Stimulated activated CD4-positive, alpha-beta T cell treated with anti-CD3 and anti-CD28 coated beads, Interleukin-2, amount 100 ng/mL, for 24 hours (primary cell): ENCODE data around the gene PTCHD1.

Experiments used
- DNase-seq, 2 donors: peaks; one replicate each; pipeline ENCODE4 v3.0.0-alpha.2; 2020

The PTCHD1 gene

DNA sequence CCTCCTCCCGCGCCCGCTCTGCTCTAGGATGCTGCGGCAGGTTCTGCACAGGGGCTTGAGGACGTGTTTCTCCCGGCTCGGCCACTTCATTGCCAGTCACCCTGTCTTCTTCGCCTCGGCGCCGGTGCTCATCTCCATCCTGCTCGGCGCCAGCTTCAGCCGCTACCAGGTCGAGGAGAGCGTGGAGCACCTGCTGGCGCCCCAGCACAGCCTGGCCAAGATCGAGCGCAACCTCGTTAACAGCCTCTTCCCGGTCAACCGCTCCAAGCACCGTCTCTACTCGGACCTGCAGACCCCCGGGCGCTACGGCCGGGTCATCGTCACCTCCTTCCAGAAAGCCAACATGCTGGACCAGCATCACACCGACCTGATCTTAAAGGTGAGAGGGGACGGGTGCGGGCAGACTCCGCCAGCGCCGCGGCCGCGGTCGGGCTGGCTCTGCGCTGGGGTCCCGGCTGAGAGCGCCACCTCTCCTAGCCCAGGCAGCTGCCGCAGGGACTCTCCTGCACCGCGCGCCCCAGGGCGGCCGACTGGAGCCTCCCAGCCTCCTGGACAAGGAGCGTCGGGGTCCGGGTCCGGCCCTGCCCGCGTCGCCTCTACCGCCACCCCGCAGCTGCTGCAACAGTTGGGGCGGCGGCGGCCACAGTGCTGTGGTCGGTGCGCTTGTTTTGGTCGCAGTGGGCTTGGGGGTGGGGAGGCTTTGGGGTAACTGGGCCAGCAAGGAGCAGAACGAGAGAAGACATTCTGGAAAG lies at the start of gene PTCHD1:
TSS of gene PTCHD1 (plus strand) at position 2 of the 752 bp plus-strand sequence. CDS start at position 29, 27 bp downstream.
- DNase-seq, result no peak

GRCh38 chrX:23286731-23287130 lies 47.9 kb upstream of the PTCHD1 start:
- DNase-seq, result no peak

DNA sequence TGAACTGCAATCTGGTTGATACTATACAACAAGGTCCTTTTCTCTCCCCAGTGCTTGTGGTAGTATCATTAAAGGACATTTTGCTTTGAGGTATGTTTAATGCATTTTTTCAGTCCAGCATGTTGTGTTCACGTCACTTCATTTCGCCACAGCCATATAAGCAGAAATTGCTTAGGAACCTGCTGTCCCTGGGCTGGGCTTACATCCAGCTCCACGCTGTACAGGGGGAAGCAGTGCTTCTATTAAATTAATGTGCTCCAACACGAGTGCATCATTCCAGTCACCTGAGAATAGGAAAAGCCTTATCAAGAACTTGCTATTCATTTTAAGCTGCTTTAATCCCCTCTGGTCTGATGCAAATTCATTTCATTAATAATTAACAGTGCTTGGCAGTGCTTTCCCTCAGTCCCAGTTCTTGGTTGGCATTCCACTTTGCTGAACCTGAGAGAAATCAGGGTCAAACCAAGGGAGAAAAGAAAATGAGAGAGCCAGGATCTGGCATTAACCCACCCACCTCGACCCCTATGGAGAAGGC lies 47.4 kb upstream of the PTCHD1 start:
- no peak for DNase-seq

DNA sequence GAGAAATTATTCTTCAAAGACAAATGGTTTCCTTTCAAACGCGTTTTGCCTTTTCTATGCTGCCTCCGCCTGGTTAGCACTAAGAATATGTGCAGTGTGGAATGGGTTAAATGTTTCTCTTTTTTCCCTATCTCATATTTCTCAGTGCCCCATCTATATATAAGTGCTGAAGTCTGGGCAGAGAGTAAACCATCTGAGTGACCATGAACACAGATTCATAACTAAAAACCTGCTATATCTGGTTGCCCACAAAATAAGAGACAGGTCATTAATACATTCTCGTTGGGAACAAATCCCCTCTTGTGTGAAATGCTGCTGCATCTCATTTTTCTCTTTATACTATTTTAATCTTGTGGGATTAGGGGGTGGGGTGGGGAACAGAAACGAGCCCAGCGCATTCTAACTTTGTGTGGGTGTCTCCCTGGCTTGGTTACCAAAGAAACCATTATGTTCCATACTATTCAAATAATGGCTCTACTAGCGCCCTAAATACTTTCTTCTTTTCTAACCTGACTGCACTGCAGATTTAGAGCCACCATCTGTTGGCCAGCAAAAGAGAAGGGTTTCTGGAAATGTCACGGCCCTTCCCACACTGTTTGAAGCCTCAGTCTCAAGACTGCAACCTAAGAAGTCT lies 42.2 kb upstream of the PTCHD1 start:
- no peak for DNase-seq

GRCh38 chrX:23292988-23293651 lies 41.5 kb upstream of the PTCHD1 start:
- DNase-seq, result no peak

DNA sequence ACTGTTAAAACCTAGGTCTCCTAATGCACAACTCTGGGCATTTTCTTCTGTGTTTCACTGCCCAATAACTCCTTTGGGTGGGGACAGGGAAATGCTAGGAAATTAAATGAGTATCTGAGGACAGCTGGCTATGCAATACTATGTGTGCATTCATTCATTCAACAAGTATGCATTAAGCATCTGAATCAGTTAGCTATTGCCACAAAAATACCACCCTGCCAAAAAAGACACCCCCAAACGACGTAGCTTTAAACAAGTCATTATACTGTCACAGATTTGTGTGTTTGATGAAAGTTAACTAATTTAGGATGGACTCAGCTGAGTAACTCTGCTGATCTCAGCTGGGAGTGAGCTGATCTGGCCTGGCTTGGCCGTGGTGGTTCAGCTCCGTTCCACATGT lies 29.8 kb upstream of the PTCHD1 start:
- no peak for DNase-seq

GRCh38 chrX:23311731-23312130 lies 22.9 kb upstream of the PTCHD1 start:
- no peak for DNase-seq

- DNase-seq, result no peak
Measured at GRCh38 chrX:23312136-23312535, 22.5 kb upstream of the PTCHD1 start.

DNA sequence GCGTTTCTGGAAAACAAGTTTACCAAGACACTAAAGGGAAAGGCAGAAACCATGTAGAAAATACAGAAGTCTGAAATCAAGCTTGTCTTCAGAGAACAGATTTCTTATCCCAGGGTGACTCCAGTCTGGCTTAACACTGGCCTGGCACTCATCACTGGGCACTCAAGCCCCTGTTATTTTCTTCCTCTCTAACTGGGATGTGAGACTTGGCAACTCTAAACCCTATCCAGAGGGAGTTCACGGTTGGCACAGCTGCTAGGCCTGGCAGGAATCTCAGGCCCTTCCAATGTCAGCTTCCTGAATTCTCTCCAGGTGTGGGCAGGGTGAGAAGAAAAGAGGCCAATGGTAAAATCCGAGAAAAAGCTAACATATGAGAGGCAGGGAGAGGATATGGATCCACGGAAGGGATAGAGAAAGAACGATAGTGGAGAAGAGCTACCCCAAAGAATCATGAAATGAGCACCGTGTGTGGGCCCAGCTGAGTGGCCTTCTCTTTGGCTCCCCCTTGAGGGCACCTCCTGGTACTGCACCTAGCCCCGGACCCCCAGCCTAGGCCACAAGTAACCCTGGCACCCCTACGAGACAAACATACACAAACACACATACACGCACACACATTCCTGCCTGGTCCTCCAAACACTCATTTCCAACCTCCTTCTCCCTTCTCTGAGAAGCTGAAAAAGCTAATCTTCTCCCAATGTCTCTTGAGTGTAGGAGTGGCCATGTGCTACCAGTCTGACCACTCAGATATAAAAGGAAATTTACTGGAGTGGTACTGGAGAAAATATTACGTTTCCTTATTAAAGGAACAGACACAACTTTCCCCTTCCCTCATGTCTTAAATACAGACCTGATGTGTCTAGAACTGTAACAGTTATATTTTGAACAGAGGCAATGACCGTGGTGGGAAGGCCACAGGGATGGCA lies 16.6 kb upstream of the PTCHD1 start:
- DNase-seq, result peak; percentile 21 to 30

GRCh38 chrX:23327104-23327503 lies 7.5 kb upstream of the PTCHD1 start:
- DNase-seq, result no peak

DNA sequence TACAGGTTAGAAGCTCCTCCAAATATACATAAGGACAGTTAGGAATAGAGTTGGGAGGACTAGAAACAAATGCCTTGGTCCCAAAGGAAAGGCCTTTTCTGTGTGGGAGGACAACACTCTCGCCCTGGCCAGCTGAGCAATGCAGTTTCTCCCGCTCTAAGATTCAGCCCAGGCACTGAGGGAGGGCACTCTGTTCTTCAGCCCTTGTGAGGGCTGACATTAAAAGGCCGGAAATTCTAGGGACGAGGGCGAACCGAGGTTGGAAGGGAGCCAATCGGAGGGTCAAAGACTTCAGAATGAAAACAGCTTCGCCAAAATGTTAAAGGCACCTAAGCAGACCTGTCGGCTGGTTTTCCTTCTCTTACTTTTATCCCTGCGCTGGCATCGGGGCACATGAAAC lies 2.9 kb upstream of the PTCHD1 start:
- no peak for DNase-seq

DNA sequence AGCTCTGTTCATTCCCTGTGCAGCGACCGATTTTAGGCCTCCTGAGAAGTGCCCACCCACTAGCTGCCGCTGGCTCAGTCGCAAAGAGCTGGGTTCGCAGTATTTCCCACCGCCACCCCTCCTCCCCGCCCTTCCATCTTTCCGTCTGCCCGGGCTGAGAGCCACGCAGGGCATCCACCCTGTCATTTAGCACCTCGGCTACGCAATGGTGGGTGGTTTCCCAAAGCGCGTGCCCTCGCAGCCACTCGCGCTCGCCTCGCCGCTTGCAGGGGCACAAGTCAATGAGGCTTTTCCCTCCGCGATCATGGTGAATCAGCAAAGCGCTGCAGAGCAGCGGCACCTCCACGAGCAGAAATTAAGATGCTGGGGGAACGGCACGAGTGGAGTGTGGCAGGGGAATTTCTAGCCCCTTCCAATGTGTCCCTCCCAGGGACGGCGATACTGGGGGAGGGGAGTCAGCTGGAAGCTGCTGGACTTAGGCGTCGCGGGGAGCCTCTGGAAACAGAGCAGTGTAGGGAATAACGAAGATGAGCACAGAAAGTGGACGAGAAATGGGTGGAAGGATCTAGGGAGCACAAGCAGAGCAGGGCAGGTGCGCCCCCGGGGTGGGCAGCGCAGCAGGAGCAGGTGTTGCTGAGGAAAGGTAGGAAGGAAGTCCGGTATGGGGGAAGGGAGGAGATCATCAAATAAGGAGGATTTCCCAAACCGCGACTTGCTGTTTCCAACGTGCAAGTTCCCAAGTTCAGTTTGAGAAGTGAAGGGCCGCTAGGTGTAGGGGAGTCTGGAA lies 2.4 kb upstream of the PTCHD1 start:
- DNase-seq, result no peak

DNA sequence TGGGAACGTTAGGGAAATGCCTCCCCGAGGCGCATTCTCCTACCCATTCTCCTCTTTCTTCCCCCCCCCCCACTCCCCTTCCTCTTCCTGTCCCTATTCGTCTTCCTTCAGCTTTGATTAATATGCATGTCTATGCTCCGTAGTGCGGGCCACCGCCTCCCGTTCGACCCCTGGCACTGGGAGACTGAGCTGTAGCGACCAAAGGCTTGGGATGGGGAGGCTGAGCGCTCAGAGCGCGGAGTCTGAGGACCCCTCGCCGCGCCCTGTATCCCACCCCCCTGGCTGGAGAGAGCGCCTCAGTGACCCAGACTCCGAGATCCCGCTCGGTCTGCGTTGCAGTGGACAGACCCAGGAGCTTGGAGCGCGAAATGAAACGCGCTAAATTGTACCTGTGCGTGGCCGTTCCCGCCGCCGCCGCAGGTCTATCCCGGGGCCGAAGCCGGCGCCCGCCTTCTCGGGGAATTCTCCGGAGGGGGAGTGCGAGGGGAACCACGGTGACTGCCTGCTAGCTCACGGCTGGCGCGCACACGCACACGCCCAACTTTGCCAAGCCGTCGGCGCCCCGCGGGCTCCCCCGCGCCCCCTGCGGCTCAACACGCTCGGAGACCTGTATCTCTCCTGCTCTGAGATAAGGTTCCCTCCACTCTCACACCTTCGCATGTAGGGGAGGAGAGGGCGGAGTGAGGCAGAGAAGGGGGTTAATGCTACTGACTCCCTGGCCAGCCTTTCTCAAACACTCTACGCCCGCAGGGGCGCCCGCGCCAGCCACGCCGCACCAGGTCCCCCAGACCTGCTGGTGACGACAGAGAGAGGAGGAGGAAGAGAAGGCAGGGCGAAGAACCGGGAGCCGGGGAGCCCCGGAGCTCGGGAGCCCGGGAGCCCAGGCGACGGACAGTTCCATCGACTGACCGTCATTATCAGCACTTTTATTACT lies 1.5 kb upstream of the PTCHD1 start:
- DNase-seq, result no peak

DNA sequence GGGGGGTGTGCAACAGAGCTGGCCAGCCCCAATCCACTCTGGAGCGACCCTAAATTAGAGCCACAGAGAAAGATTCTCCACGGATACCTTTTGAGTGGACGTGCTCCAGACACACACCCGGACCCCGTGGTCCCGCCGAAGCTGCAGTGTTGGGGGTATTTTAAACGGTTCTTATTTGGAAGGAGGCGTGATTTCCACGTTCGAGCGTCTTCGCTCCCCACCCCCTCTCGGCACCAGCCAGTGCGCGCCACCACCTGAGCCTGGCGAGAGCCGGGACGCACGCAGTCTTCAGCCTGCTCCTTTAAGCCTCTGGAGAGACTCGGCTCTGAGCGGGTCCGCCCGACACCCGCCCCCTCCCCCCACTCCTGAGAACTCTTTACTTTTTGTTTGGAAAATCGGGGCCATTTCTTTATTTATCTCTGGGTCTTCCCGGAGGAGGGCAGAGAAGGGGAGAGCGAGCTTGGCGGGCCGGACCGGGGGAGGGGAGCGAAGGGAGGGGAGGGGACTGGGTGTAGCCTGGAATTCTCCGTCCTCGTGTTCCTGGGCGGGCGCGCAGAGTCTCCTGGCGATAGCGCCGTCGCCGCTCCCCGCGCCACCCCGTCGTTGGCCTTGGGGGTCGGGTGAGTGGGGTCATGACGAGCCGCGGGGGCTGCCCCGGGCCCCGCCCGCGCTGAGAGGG lies 668 bp upstream of the PTCHD1 start:
- no peak for DNase-seq

DNA sequence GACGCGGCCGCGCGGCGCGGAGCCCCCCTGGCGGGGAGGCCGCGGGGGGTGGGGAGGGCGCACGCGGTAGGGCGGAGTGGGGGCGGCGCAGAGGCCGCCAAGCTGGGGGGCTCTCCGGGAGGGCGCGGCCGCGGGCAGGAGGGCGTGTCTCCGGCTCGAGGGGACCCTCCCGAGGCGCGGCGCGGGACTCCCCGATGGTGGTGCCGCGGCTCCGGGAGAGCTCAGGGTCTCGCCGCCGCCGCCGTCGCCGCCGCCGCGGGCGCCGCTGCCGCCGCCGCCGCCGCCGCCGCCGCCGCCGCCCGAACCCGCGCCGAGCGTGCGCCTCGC lies 165 bp upstream of the PTCHD1 start:
- no peak for DNase-seq

DNA sequence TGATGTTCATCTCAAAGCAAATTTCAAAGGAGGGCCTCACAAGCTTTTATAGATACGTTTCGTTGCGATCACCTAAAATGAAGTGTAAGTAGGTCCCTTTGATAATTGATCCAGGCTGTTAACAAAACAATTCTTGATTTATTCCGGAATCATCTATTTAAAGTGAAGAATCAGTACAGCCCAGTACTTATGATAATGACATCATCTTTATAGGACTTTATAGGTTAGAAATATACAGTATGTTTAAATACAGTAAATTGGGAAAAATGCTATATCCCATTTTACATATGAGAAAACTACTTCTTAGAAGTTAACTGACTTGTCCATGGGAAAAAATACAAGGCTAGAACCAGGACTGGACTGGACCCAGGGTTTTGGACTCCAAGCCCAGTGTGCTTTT lies 3.7 kb downstream of the PTCHD1 start:
- DNase-seq, result no peak

DNA sequence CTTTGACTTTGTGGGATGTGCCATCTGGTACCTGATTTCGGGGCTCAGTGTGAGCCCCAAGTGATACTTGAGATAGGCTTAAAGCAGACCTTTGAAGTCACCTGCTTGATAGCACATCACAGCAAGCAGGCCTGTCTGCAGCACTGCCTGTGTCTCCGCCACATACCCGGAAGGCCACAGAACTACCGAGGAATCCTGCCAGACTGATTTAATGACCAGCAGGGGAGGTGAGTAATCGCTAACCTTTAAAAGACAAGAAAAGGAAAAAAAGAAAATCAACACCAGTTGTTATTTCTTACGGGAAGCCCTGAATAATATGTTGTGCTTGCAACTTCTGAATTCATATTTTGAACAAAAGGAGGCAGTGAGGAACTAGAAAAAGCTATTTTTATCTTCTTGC lies 6.8 kb downstream of the PTCHD1 start:
- no peak for DNase-seq

GRCh38 chrX:23344238-23344903 lies 9.7 kb downstream of the PTCHD1 start:
- no peak for DNase-seq

- DNase-seq, result no peak
Measured at GRCh38 chrX:23344904-23345271, 10.2 kb downstream of the PTCHD1 start.

- no peak for DNase-seq
Measured at GRCh38 chrX:23356189-23356588, 21.5 kb downstream of the PTCHD1 start.
